Measurements from ENCODE around the gene SLC22A5.

The SLC22A5 gene

GRCh38 chr5:132369474-132370180, at the start of gene SLC22A5:
Gene SLC22A5 (plus strand): TSS chr5:132369710. CDS start chr5:132369973, 263 bp downstream.
- Histone ChIP-seq H3K27me3 (ENCODE audit: low read depth, low read length) (no peaks in the 10 kb centered on the region), H3K36me3 (ENCODE audit: control insufficient read depth in 1 of 2, insufficient read depth in 2 of 2, low read length in 2 of 2) (no peaks in the 10 kb centered on the region), H3K9me3 (ENCODE audit: control insufficient read depth in 1 of 2, low read length in 2 of 2) (no peaks in the 10 kb centered on the region), H3K27ac (ENCODE audit: low read length) (peak within 1 kb of the TSS; percentile 84), H3K4me3 (ENCODE audit: low read depth in 1 of 2, low read length in 2 of 2) (peak within 1 kb of the TSS; percentile 80 to 81), H3K4me1 (ENCODE audit: control insufficient read depth in 1 of 2, insufficient read depth in 2 of 2, low read length in 2 of 2) (peaks cover 9 to 33% of the 10 kb centered on the region in 2 donors)

GRCh38 chr5:132319975-132320374, 49.5 kb upstream of the SLC22A5 start:
- Histone ChIP-seq H3K4me1 (ENCODE audit: control insufficient read depth in 1 of 2, insufficient read depth in 2 of 2, low read length in 2 of 2) (no peaks in the 10 kb centered on the region), H3K4me3 (ENCODE audit: low read depth in 1 of 2, low read length in 2 of 2) (no peak overlapping the region), H3K27ac (ENCODE audit: low read length) (no peak overlapping the region), H3K27me3 (ENCODE audit: low read depth, low read length) (no peaks in the 10 kb centered on the region), H3K9me3 (ENCODE audit: control insufficient read depth in 1 of 2, low read length in 2 of 2) (no peaks in the 10 kb centered on the region), H3K36me3 (ENCODE audit: control insufficient read depth in 1 of 2, insufficient read depth in 2 of 2, low read length in 2 of 2) (no peaks in the 10 kb centered on the region)

GRCh38 chr5:132321109-132321721, 48.3 kb upstream of the SLC22A5 start:
- Histone ChIP-seq H3K27ac (ENCODE audit: low read length) (no peak overlapping the region), H3K9me3 (ENCODE audit: control insufficient read depth in 1 of 2, low read length in 2 of 2) (no peaks in the 10 kb centered on the region), H3K27me3 (ENCODE audit: low read depth, low read length) (no peaks in the 10 kb centered on the region), H3K4me1 (ENCODE audit: control insufficient read depth in 1 of 2, insufficient read depth in 2 of 2, low read length in 2 of 2) (no peaks in the 10 kb centered on the region), H3K36me3 (ENCODE audit: control insufficient read depth in 1 of 2, insufficient read depth in 2 of 2, low read length in 2 of 2) (no peaks in the 10 kb centered on the region), H3K4me3 (ENCODE audit: low read depth in 1 of 2, low read length in 2 of 2) (no peak overlapping the region)

GRCh38 chr5:132322266-132322665, 47.2 kb upstream of the SLC22A5 start:
- H3K27ac ChIP-seq (ENCODE audit: low read length) = no peak overlapping the region
- no peaks in the 10 kb centered on the region for H3K4me1 ChIP-seq (ENCODE audit: control insufficient read depth in 1 of 2, insufficient read depth in 2 of 2, low read length in 2 of 2)
- H3K27me3 ChIP-seq (ENCODE audit: low read depth, low read length) = no peaks in the 10 kb centered on the region

GRCh38 chr5:132323202-132323601, 46.3 kb upstream of the SLC22A5 start:
- Histone ChIP-seq H3K27ac (ENCODE audit: low read length) (no peak overlapping the region), H3K4me3 (ENCODE audit: low read depth in 1 of 2, low read length in 2 of 2) (no peak overlapping the region), H3K9me3 (ENCODE audit: control insufficient read depth in 1 of 2, low read length in 2 of 2) (no peaks in the 10 kb centered on the region), H3K36me3 (ENCODE audit: control insufficient read depth in 1 of 2, insufficient read depth in 2 of 2, low read length in 2 of 2) (peaks cover 0 to 5% of the 10 kb centered on the region in 2 donors), H3K27me3 (ENCODE audit: low read depth, low read length) (no peaks in the 10 kb centered on the region), H3K4me1 (ENCODE audit: control insufficient read depth in 1 of 2, insufficient read depth in 2 of 2, low read length in 2 of 2) (no peaks in the 10 kb centered on the region)

More at GRCh38 chr5:132322266-132322665, 47.2 kb upstream of the SLC22A5 start:
- H3K9me3 ChIP-seq (ENCODE audit: control insufficient read depth in 1 of 2, low read length in 2 of 2) = no peaks in the 10 kb centered on the region
- no peaks in the 10 kb centered on the region for H3K36me3 ChIP-seq (ENCODE audit: control insufficient read depth in 1 of 2, insufficient read depth in 2 of 2, low read length in 2 of 2)
- no peak overlapping the region for H3K4me3 ChIP-seq (ENCODE audit: low read depth in 1 of 2, low read length in 2 of 2)

GRCh38 chr5:132325691-132326090, 43.8 kb upstream of the SLC22A5 start:
- Histone ChIP-seq H3K27ac (ENCODE audit: low read length) (no peak overlapping the region), H3K27me3 (ENCODE audit: low read depth, low read length) (no peaks in the 10 kb centered on the region), H3K9me3 (ENCODE audit: control insufficient read depth in 1 of 2, low read length in 2 of 2) (no peaks in the 10 kb centered on the region), H3K4me3 (ENCODE audit: low read depth in 1 of 2, low read length in 2 of 2) (no peak overlapping the region), H3K36me3 (ENCODE audit: control insufficient read depth in 1 of 2, insufficient read depth in 2 of 2, low read length in 2 of 2) (peaks cover 5 to 18% of the 10 kb centered on the region in 2 donors), H3K4me1 (ENCODE audit: control insufficient read depth in 1 of 2, insufficient read depth in 2 of 2, low read length in 2 of 2) (no peaks in the 10 kb centered on the region)

- H3K36me3 ChIP-seq (ENCODE audit: control insufficient read depth in 1 of 2, insufficient read depth in 2 of 2, low read length in 2 of 2) = peaks cover 9 to 28% of the 10 kb centered on the region in 2 donors
- H3K4me1 ChIP-seq (ENCODE audit: control insufficient read depth in 1 of 2, insufficient read depth in 2 of 2, low read length in 2 of 2) = no peaks in the 10 kb centered on the region
- no peaks in the 10 kb centered on the region for H3K27me3 ChIP-seq (ENCODE audit: low read depth, low read length)
- no peak overlapping the region for H3K27ac ChIP-seq (ENCODE audit: low read length)
- H3K4me3 ChIP-seq (ENCODE audit: low read depth in 1 of 2, low read length in 2 of 2) = no peak overlapping the region
- no peaks in the 10 kb centered on the region for H3K9me3 ChIP-seq (ENCODE audit: control insufficient read depth in 1 of 2, low read length in 2 of 2)
Observed at GRCh38 chr5:132327252-132327955, 42.1 kb upstream of the SLC22A5 start.

GRCh38 chr5:132334812-132335211, 34.7 kb upstream of the SLC22A5 start:
- H3K4me1 ChIP-seq (ENCODE audit: control insufficient read depth in 1 of 2, insufficient read depth in 2 of 2, low read length in 2 of 2) = no peaks in the 10 kb centered on the region
- no peak overlapping the region for H3K4me3 ChIP-seq (ENCODE audit: low read depth in 1 of 2, low read length in 2 of 2)
- no peak overlapping the region for H3K27ac ChIP-seq (ENCODE audit: low read length)
- H3K27me3 ChIP-seq (ENCODE audit: low read depth, low read length) = no peaks in the 10 kb centered on the region
- no peaks in the 10 kb centered on the region for H3K9me3 ChIP-seq (ENCODE audit: control insufficient read depth in 1 of 2, low read length in 2 of 2)
- H3K36me3 ChIP-seq (ENCODE audit: control insufficient read depth in 1 of 2, insufficient read depth in 2 of 2, low read length in 2 of 2) = peaks cover 26% of the 10 kb centered on the region in 2 donors

GRCh38 chr5:132335402-132335801, 34.1 kb upstream of the SLC22A5 start:
- Histone ChIP-seq H3K27me3 (ENCODE audit: low read depth, low read length) (no peaks in the 10 kb centered on the region), H3K36me3 (ENCODE audit: control insufficient read depth in 1 of 2, insufficient read depth in 2 of 2, low read length in 2 of 2) (peaks cover 22 to 23% of the 10 kb centered on the region in 2 donors), H3K9me3 (ENCODE audit: control insufficient read depth in 1 of 2, low read length in 2 of 2) (no peaks in the 10 kb centered on the region), H3K4me3 (ENCODE audit: low read depth in 1 of 2, low read length in 2 of 2) (no peak overlapping the region), H3K4me1 (ENCODE audit: control insufficient read depth in 1 of 2, insufficient read depth in 2 of 2, low read length in 2 of 2) (no peaks in the 10 kb centered on the region), H3K27ac (ENCODE audit: low read length) (no peak overlapping the region)

GRCh38 chr5:132339502-132339901, 30.0 kb upstream of the SLC22A5 start:
- no peaks in the 10 kb centered on the region for H3K4me1 ChIP-seq (ENCODE audit: control insufficient read depth in 1 of 2, insufficient read depth in 2 of 2, low read length in 2 of 2)
- H3K9me3 ChIP-seq (ENCODE audit: control insufficient read depth in 1 of 2, low read length in 2 of 2) = no peaks in the 10 kb centered on the region
- no peaks in the 10 kb centered on the region for H3K27me3 ChIP-seq (ENCODE audit: low read depth, low read length)
- no peak overlapping the region for H3K27ac ChIP-seq (ENCODE audit: low read length)
- H3K4me3 ChIP-seq (ENCODE audit: low read depth in 1 of 2, low read length in 2 of 2) = no peak overlapping the region
- peaks cover 10 to 22% of the 10 kb centered on the region in 2 donors for H3K36me3 ChIP-seq (ENCODE audit: control insufficient read depth in 1 of 2, insufficient read depth in 2 of 2, low read length in 2 of 2)

All from muscle layer of duodenum (tissue), 2 donors.